C1 segment of cervical spinal cord (tissue), 14 donors: ENCODE data around the gene STRC.
"Not testable (repeated sequence)": the region's sequence is repeated elsewhere in the genome, so short reads cannot be mapped to it uniquely, and the experiment has no call there.

Source experiments
- DNase-seq, 14 donors: peaks; one replicate each; lab custom pipeline; 2025; lab: John Stamatoyannopoulos, UW

Gene STRC

GRCh38 chr15:43618700-43619099 lies at the start of gene STRC:
Gene STRC, minus strand, starts transcription at chr15:43618800. Its CDS starts 78 bp downstream, at chr15:43618722.
- not testable (repeated sequence) for DNase-seq

- DNase-seq: not testable (repeated sequence)
These were observed 47.6 kb upstream of the STRC start for GRCh38 chr15:43666177-43666576.

DNA sequence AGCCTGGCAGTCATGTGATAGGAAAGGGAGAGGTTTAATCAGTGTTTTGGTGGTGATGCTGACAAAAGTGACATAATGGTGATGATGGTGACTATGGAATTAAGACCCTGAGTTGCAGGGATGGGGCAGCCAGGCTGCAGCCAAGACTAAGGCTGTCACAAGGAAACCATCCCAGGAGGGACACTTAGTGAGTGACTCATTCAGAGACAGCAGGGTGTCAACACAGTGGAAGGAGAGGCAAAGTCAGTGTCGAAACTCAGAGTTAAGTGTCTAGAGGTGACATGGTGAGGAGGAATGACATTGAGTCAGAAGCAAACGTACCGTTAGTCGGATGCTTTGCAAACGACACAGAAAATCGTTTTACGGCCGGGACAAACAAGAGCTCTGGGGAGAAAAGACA lies 44.7 kb upstream of the STRC start:
- not testable (repeated sequence) for DNase-seq

- not testable (repeated sequence) for DNase-seq
These were observed 43.7 kb upstream of the STRC start for GRCh38 chr15:43662293-43662692.

- peak in 1 of 14 donors; percentile 68 for DNase-seq
These were observed 41.1 kb upstream of the STRC start for GRCh38 chr15:43659727-43660126.

GRCh38 chr15:43649430-43649926 lies 30.9 kb upstream of the STRC start:
- not testable (repeated sequence) for DNase-seq

GRCh38 chr15:43648649-43649429 lies 30.2 kb upstream of the STRC start, which contains the start of gene CATSPER2:
Gene CATSPER2, minus strand, starts transcription at chr15:43648844. Its CDS starts 783 bp downstream, at chr15:43648061.
- DNase-seq: no peak

- DNase-seq: not testable (repeated sequence)
These were observed 20.0 kb upstream of the STRC start for GRCh38 chr15:43638464-43639204.

GRCh38 chr15:43626937-43627336 lies 8.3 kb upstream of the STRC start:
- DNase-seq: not testable (repeated sequence)

DNA sequence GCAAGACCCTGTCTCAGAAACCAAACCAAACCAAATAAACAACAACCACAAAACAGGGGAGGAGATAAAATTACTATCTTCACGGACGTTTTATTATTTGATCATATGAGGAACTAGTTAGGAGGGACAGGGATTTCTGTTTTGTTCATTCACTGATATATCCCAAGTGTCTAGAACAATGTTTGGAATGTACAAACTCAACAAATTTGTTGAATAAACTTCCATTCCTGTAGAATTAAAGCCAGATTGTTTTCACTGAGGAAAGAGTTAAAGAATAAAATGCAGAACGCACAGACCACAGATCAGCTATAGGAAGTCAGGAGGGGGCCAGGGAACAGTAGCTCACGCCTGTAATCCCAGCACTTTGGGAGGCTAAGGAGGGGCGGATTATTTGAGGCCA lies 6.5 kb upstream of the STRC start:
- no peak for DNase-seq

GRCh38 chr15:43622068-43622799 lies 3.6 kb upstream of the STRC start:
- not testable (repeated sequence) for DNase-seq

GRCh38 chr15:43617750-43618149 lies 850 bp downstream of the STRC start:
- not testable (repeated sequence) for DNase-seq

GRCh38 chr15:43602233-43602632 lies 16.4 kb downstream of the STRC start:
- DNase-seq: peak in 2 of 14 donors; percentile 9 to 69

GRCh38 chr15:43600200-43600599 lies 18.4 kb downstream of the STRC start:
- DNase-seq: not testable (repeated sequence)

DNA sequence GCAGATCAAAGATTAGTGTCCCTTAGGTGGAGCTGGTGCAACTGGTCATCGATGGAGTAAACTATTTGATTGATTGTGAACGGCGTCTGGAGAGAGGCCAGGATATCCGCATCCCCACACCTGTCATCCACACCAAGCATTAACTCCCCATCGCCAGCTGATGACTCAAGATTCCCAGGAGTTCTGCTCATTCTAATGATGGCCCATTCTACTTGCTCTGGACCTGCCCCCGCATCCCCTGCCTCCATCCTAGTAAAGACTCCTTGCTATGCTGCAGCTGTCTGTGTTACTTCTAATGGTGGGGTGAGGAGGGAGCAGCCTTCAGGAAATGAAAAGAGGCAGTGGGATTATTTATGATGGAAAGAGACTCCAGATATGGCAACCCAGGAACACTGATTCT lies 19.5 kb downstream of the STRC start:
- DNase-seq: not testable (repeated sequence)

DNA sequence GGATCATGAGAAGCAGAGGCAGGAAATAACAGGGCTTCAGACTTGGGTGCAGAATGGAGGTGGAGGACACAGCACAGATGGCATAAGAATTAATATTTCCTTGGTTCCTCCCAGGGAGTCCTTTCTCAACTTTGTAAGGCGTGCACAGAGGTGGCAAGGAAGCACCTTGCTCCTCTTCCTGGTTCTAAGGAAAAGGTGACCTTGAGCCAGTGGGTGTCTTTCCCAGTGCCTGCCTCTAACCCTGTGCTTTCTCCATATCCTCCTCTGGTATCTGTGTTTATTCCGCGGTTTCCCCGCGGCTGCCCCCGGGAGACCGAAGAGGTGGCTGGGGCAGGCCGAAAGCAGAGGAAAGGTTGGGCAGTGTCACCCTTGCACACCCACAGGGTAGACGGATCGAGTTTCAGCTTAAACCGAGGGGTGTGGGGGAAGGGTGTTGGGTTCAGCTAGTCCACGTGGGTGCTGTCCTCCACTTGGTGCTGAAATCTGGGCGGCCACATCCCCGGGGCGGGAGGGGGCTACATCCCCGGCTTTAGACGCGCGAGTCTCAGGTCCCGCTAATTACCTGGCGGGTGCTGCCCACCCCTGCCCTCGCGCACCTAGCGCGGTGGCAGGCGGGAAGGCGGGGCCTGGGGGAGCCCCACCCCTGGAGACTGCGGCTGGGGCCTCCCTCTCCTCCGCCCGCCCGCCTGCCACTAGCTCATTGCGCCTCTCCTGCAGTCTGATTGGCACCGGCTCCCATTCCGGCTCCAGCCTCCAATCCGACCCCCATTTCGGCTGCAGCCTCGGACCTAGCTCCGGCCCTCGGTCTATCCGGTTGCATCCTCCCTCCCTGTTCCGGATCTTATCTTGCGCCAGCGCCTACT lies 25.0 kb downstream of the STRC start, which contains the start of gene CKMT1B:
TSS of gene CKMT1B (plus strand) at position 700 of the 863 bp plus-strand sequence. CDS start 192 bp downstream, outside the sequence.
- DNase-seq: not testable (repeated sequence)

- DNase-seq: not testable (repeated sequence)
These were observed 25.8 kb downstream of the STRC start for GRCh38 chr15:43592841-43593240.

DNA sequence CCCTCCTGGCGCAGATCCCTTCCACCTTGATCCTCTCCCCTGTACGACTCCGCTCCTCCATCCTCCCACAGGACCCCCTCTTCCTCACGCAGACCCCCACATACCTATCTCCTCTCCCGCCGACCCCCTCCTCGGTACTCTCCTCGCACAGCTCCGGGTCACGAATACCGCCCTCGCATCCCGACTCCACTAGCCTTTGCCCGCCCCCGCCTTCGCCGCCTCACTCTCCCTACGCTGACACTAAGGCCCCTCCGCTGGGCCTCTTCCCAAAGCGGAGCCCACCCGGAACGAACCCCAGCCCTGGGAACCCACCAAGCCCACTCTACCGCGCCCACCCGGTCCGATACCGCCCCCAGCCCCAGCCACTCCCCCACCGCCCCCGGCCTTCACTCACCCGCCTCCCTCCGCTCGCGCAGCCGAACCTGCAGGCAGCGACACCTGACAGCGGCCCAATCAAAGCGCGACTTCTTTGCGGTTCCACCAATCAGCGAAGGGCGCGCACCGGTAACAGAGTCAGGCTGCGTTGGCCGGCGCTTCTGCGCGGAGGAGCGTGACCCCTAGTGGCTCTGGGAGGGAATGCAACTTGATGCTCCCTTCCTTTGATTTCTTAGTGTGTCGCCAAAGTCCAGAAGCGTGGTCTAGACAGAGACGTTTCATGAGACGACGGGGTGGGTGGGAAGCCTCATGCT lies 28.7 kb downstream of the STRC start, which contains the start of gene PPIP5K1:
TSS of gene PPIP5K1 (minus strand) at position 431 of the 689 bp plus-strand sequence. CDS start 5,704 bp downstream, outside the sequence.
- not testable (repeated sequence) for DNase-seq

DNA sequence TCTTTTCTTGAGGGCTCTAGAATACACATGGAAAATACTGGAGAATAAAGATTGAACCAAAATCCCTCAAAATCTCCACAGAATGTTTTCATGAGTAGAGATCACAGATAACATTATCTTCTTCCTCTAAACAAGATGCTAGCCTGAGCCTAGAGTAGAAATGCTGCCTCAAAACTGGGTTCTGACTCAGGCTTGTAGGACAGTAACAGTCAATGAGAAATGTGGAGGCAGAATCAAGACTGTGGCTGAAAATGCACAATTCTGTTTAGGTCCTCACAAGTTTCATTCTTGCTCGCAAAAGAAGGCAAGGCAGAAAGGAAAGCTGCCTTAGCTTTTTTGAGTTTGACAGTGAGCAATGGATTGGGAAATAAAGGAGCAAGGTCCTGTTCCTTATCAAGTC lies 44.0 kb downstream of the STRC start:
- DNase-seq: not testable (repeated sequence)

- DNase-seq: not testable (repeated sequence)
These were observed 52.0 kb downstream of the STRC start for GRCh38 chr15:43566615-43567014.
